ENCODE measurements around the gene LRRC27.
"Not testable (repeated sequence)": the region's sequence is repeated elsewhere in the genome, so short reads cannot be mapped to it uniquely, and the experiment has no call there.

The LRRC27 gene

DNA sequence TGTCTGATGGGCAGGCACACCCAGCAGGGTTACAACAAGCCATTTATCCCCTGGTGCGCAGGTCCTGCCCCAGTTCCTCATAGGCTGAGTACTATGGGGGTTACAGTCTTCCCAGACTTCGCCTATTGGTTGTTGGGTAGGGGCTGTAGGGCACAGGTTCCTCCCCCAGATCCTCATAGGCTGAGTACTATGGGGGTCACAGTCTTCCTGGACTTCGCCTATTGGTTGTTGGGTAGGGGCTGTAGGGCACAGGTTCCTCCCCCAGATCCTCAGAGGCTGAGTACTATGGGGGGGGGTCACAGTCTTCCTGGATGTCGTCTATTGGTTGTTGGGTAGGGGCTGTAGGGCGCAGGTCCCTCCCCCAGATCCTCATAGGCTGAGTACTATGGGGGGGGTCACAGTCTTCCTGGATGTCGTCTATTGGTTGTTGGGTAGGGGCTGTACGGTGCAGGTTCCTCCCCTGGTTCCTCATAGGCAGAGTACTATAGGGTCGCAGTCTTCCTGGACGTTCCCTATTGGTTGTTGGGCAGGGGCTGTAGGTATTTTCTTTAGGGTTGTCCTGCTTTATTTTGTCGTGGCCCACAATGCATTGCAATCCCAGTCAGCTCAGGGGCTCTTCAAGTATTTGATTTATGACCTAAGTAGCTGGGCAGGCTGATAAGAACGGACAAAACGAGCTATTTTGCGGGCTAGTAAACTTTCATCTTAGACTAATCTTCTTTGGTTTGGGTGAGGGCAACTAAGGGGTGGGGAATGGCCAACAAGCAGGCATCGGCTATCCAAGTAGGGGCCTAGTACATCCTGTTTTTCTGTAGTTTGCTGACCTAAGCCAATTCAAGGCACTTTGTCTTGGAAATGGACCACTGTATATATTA, 3.4 kb downstream of the LRRC27 start:
- H3K4me1 Mint-ChIP-seq (ENCODE audit: low read depth), result peaks cover 41% of the 10 kb centered on the region
- H3K27ac Mint-ChIP-seq, result no peak overlapping the region
- no peak overlapping the region for H3K4me3 Mint-ChIP-seq
- no peaks in the 10 kb centered on the region for H3K9me3 Mint-ChIP-seq
- H3K36me3 Mint-ChIP-seq (ENCODE audit: low read depth), result peaks cover 12% of the 10 kb centered on the region
- H3K27me3 Mint-ChIP-seq, result no peaks in the 10 kb centered on the region
- DNase-seq, result no peak

DNA sequence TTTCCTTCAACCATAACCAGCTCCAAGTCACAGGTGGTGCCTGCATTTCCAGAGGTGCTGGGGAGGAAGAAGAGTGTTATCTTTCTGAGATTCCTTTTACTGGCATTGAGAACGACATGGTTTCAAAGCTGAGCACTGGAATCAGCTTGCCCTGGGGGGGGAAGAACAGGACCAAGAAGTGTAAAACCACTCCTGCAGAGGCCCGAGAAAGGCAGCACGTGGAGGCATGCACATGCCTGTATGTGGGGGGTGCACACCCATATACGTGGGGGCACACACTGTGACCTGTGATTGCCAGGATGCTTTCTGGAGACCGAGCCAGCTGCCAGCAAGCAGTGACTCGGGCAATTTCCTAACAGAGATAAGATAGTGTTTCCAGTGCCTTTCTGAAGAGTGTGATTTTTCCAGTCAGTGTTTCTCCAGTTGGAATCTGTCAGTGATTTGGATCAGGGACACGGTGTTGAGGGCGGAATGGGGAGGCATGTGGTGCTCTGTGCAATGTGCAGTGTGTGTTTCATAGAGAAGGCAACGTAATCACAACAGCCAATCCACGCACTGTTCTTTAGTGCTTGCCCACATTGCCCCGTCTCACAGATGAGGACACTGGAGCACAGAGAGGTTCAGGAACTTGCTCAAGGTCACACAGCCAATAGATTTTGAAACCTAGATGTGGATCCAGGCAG, 4.2 kb downstream of the LRRC27 start:
- H3K9me3 Mint-ChIP-seq, result no peaks in the 10 kb centered on the region
- no peak overlapping the region for H3K27ac Mint-ChIP-seq
- no peak for DNase-seq
- peaks cover 7% of the 10 kb centered on the region for H3K36me3 Mint-ChIP-seq (ENCODE audit: low read depth)
- peaks cover 39% of the 10 kb centered on the region for H3K4me1 Mint-ChIP-seq (ENCODE audit: low read depth)
- H3K27me3 Mint-ChIP-seq, result no peaks in the 10 kb centered on the region
- no peak overlapping the region for H3K4me3 Mint-ChIP-seq

DNA sequence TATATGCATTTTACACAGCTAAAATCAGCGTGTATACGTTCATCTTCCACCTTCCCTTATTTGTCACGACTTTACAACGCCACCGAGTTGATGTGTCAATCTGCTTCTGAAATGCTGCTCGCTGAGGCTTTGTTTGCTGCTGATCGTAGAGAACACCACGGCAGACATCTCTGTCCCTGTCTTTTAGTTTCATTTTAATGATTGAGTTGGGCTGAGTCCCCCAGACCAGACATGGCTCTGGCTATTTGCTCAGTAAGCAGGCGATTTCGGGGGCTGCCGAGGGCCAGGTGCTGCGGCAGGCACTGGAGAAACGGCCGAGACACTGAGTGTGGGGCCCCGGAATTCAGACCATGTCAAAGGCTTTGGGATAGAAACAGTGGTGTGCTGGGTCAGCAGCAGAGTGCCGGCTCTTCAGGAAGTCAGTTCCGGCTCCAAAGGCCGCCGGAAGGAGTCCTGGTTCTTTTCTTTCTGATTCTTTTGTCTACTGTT, 5.0 kb downstream of the LRRC27 start:
- peak; percentile 50 for DNase-seq
- H3K9me3 Mint-ChIP-seq, result peaks cover 6% of the 10 kb centered on the region

DNA sequence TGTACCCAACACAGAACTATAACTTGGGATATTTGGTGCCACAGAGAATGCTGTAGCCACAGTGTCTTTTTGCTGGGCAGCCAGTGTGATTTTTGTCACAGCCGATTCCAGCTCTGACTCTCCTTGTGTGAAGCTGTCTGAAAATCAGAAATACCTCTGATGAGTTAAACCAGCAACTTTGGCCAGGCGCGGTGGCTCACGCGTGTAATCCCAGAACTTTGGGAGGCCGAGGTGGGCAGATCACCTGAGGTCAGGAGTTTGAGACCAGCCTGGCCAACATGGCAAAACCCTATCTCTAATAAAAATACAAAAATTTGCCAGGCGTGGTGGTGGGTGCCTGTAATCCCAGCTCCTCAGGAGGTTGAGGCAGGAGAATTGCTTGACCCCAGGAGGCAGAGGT, 5.9 kb downstream of the LRRC27 start:
- DNase-seq, H3K27ac Mint-ChIP-seq, H3K27me3 Mint-ChIP-seq, H3K9me3 Mint-ChIP-seq: not testable (repeated sequence)
- Mint-ChIP-seq H3K36me3 (ENCODE audit: low read depth) (peaks cover 16% of the 10 kb centered on the region), H3K4me3 (peak overlapping the region; percentile 13), H3K4me1 (ENCODE audit: low read depth) (peaks cover 32% of the 10 kb centered on the region)

More for the DNA sequence above, 5.0 kb downstream of the LRRC27 start:
- H3K27me3 Mint-ChIP-seq, result no peaks in the 10 kb centered on the region
- H3K27ac Mint-ChIP-seq, result peak overlapping the region; percentile 20
- peak overlapping the region; percentile 79 for H3K4me3 Mint-ChIP-seq
- peaks cover 11% of the 10 kb centered on the region for H3K36me3 Mint-ChIP-seq (ENCODE audit: low read depth)
- peaks cover 37% of the 10 kb centered on the region for H3K4me1 Mint-ChIP-seq (ENCODE audit: low read depth)

DNA sequence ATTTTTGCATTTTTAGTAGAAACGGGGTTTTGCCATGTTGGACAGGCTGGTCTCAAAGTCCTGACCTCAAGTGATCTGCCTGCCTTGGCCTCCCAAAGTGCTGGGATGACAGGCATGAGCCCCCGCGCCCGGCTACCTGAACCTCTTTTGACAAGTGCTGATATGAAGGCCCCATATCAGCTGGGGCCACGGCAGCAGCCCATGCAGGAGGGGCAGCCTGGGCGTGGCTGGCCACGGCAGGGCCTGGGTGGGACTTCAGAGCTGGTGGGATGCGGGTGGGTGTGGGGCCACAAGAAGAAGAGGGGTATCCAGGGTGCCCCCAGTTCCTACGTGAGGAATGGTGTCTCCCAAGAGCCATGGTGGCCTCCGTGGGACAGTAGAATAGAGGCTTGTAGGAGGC, 6.9 kb downstream of the LRRC27 start:
- H3K27ac Mint-ChIP-seq, result no peak overlapping the region
- H3K4me1 Mint-ChIP-seq (ENCODE audit: low read depth), result peaks cover 21% of the 10 kb centered on the region
- peaks cover 7% of the 10 kb centered on the region for H3K9me3 Mint-ChIP-seq
- DNase-seq, result no peak
- no peak overlapping the region for H3K4me3 Mint-ChIP-seq
- H3K36me3 Mint-ChIP-seq (ENCODE audit: low read depth), result peaks cover 16% of the 10 kb centered on the region
- H3K27me3 Mint-ChIP-seq, result no peaks in the 10 kb centered on the region

DNA sequence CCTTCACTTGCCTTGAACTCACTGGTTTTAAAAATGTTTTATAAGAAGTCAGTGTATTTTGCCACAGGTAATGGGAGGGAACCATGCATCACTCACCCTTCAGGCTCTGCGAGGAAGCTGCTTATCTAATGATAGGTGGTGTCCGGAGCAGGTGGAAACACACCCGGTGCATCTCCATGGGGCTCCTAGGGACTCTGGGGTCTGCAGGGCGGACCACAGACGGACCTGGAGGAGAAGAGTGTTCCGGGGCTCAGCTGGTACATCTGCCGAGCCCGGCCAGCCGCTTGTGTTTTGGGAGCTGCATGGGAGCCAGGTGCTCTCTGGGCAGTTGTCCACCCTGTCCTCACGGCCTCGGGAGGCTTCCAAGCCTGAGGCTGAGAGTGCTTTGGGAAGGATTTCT, 7.3 kb downstream of the LRRC27 start:
- Mint-ChIP-seq H3K27me3 (no peaks in the 10 kb centered on the region), H3K9me3 (peaks cover 7% of the 10 kb centered on the region), H3K27ac (no peak overlapping the region), H3K4me1 (ENCODE audit: low read depth) (peaks cover 19% of the 10 kb centered on the region), H3K4me3 (no peak overlapping the region), H3K36me3 (ENCODE audit: low read depth) (peaks cover 17% of the 10 kb centered on the region)
- DNase-seq, result no peak

DNA sequence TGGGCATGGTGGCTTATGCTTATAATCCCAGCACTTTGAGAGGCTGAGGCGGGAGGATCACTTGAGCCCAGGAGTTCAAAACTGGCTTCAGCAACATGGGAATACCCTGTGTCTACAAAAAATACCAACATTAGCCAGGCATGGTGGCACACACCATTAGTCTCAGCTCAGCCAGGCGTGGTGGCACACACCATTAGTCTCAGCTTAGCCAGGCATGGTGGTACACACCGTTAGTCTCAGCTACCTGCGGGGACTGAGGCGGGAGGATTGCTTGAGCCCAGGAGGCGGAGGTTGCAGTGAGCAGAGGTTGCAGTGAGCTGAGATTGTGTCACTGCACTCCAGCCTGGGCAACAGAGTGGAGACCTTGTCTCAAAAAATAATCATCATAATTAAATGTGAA, 9.0 kb downstream of the LRRC27 start:
- Mint-ChIP-seq H3K4me3 (no peak overlapping the region), H3K4me1 (ENCODE audit: low read depth) (peaks cover 15% of the 10 kb centered on the region), H3K27ac (no peak overlapping the region), H3K9me3 (peaks cover 7% of the 10 kb centered on the region), H3K36me3 (ENCODE audit: low read depth) (peaks cover 30% of the 10 kb centered on the region), H3K27me3 (no peaks in the 10 kb centered on the region)
- no peak for DNase-seq

DNA sequence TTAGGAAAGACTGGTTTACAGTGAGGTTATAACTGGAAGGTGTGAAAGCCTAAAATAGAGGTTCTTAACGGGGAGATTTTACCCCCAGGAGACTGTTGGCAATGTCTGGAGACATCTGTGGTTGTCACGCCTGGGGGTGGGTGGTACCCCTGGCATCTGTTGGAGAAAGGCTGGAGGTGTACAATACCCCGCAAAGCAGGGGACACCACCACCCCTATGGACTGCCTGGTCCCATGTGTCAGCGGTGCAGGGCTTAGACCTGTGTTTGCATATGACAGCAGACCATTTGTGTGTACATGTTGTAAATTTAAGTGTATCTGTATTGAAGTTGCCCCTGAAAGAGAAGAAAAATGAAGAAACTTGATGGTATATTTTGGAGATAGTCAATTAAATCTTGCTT, 9.8 kb downstream of the LRRC27 start:
- Mint-ChIP-seq H3K9me3 (peaks cover 7% of the 10 kb centered on the region), H3K4me3 (no peak overlapping the region), H3K27ac (no peak overlapping the region), H3K27me3 (no peaks in the 10 kb centered on the region), H3K4me1 (ENCODE audit: low read depth) (peaks cover 9% of the 10 kb centered on the region), H3K36me3 (ENCODE audit: low read depth) (peaks cover 30% of the 10 kb centered on the region)
- DNase-seq, result no peak

DNA sequence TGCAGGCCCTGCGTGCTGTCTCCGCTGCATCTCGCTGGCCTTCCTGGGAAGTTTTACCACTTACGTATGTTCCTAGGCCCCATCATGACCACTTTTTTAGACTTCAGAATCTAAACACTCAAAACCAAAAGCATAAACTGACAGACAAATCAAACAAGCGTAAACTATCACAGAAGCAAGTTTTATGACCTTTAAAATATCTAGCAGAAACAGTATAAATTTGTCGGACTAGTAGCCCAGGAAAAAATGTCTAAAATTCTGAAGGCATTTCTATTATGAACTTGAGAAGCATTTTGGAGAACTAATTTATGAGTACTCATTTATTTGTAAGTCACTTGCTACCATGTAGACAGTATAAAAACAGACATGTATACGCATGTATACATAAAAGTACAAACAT, 10.6 kb downstream of the LRRC27 start:
- H3K4me3 Mint-ChIP-seq, result no peak overlapping the region
- no peak for DNase-seq
- peaks cover 1% of the 10 kb centered on the region for H3K4me1 Mint-ChIP-seq (ENCODE audit: low read depth)
- no peak overlapping the region for H3K27ac Mint-ChIP-seq
- H3K36me3 Mint-ChIP-seq (ENCODE audit: low read depth), result peaks cover 30% of the 10 kb centered on the region
- H3K9me3 Mint-ChIP-seq, result peaks cover 7% of the 10 kb centered on the region
- no peaks in the 10 kb centered on the region for H3K27me3 Mint-ChIP-seq

DNA sequence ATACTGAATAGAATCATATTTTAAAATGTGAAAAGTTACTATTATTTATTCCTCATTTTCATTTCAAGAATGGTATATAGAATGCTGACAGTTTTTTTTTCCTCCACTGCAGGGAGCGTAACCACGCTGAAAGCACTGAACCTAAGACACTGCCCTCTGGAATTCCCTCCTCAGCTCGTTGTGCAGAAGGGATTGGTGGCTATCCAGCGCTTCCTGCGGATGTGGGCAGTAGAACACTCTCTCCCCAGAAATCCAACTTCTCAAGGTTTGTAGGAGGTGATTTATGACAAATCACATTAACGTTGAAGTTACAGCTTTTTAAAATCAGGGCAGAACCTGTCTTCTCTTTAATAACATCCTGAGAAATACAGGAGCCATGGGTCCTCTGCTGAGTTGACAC, 12.4 kb downstream of the LRRC27 start:
- peaks cover 7% of the 10 kb centered on the region for H3K9me3 Mint-ChIP-seq
- no peak for DNase-seq
- no peak overlapping the region for H3K4me3 Mint-ChIP-seq
- no peaks in the 10 kb centered on the region for H3K4me1 Mint-ChIP-seq (ENCODE audit: low read depth)
- H3K27ac Mint-ChIP-seq, result no peak overlapping the region
- no peaks in the 10 kb centered on the region for H3K27me3 Mint-ChIP-seq
- peaks cover 29% of the 10 kb centered on the region for H3K36me3 Mint-ChIP-seq (ENCODE audit: low read depth)

DNA sequence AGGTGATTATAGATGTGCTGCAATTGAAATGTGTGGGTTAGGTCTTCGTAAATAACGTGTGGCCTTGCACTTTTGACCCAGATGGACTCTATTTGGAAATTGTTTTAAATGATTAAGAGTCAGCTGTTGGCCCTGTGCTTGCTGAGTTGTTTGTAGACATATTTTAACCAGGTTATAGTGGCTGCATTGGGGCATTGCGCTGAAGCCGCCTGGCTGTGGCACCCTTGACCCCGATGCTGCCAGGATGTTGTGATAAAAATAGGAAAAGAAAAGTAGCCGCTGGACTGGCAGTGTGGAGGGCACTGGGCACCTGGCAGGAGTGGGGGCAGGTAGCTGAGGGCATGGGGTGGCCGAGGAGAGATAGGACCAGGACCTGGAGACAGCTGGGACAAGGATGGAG, 13.4 kb downstream of the LRRC27 start:
- Mint-ChIP-seq H3K4me3 (no peak overlapping the region), H3K36me3 (ENCODE audit: low read depth) (peaks cover 26% of the 10 kb centered on the region), H3K9me3 (peaks cover 7% of the 10 kb centered on the region), H3K4me1 (ENCODE audit: low read depth) (no peaks in the 10 kb centered on the region), H3K27ac (no peak overlapping the region), H3K27me3 (no peaks in the 10 kb centered on the region)
- DNase-seq, result no peak

DNA sequence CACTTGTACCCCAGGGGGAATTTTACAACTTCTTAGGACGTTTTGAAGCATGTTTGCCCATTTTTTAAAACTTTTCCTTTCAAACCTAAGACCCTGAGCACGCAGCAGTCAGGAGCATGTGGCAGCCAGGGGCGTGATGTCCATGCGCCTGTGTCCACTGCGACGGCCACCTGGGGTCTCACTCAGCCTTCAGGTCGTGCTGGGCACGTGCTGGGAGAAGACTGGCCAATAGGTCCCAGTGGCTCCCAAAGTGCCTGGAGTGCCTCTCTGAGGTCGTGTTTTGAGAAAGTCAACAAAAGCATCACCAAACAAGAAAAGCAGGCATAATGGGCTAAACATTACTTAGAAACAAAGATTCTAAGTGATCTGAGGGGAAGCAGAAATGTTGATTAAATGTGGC, 14.8 kb downstream of the LRRC27 start:
- Mint-ChIP-seq H3K27ac (no peak overlapping the region), H3K36me3 (ENCODE audit: low read depth) (peaks cover 21% of the 10 kb centered on the region), H3K4me3 (no peak overlapping the region), H3K27me3 (no peaks in the 10 kb centered on the region), H3K9me3 (peaks cover 2% of the 10 kb centered on the region), H3K4me1 (ENCODE audit: low read depth) (no peaks in the 10 kb centered on the region)
- DNase-seq, result no peak

DNA sequence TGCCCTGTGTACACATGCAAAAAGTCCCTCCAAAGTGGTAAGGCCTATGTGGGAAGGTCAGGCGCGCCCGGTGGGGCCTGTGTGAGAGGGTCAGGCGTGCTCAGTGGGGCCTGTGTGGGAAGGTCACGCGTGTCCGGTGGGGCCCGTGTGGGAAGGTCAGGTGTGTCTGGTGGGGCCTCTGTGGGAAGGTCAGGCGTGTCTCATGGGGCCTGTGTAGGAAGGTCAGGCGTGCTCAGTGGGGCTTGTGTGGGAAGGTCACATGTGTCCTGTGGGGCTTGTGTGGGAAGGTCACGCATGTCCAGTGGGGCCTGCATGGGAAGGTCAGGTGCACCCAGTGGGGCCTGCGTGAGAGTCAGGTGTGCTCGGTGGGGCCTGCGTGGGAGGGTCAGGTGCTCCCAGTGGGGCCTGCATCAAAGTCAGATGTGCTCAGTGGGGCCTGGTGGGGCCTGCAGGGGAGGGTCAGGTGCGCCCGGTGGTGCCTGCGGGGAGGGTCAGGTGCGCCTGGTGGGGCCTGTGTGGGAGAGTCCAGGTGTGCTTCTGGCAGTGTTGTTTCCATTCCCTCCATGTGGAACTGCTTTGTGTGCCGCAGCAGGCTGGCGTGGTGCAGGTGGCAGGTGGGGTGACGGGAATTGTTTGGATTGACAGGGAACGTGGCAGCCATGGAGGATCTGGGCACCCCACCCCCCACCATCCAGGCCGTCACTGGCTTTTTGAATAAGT, 15.4 kb downstream of the LRRC27 start:
- peaks cover 17% of the 10 kb centered on the region for H3K36me3 Mint-ChIP-seq (ENCODE audit: low read depth)

DNA sequence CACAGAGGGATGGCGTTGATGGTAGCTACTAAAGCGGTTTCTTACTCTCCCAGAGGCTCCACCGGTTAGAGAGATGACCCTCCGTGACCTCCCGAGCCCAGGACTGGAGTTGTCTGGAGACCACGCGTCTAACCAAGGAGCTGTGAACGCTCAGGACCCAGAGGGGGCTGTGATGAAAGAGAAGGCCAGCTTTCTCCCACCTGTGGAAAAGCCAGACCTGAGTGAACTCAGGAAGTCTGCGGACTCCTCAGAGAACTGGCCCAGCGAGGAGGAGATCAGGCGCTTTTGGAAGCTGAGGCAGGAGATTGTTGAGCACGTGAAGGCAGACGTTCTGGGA, 15.9 kb downstream of the LRRC27 start:
- Mint-ChIP-seq H3K27ac (no peak overlapping the region), H3K36me3 (ENCODE audit: low read depth) (peaks cover 14% of the 10 kb centered on the region), H3K9me3 (no peaks in the 10 kb centered on the region), H3K27me3 (no peaks in the 10 kb centered on the region), H3K4me3 (no peak overlapping the region), H3K4me1 (ENCODE audit: low read depth) (peaks cover 2% of the 10 kb centered on the region)
- no peak for DNase-seq

More for the DNA sequence above, 15.4 kb downstream of the LRRC27 start:
- no peak overlapping the region for H3K4me3 Mint-ChIP-seq
- H3K4me1 Mint-ChIP-seq (ENCODE audit: low read depth), result no peaks in the 10 kb centered on the region
- H3K27ac Mint-ChIP-seq, result no peak overlapping the region
- no peak for DNase-seq
- H3K27me3 Mint-ChIP-seq, result no peaks in the 10 kb centered on the region
- H3K9me3 Mint-ChIP-seq, result no peaks in the 10 kb centered on the region

DNA sequence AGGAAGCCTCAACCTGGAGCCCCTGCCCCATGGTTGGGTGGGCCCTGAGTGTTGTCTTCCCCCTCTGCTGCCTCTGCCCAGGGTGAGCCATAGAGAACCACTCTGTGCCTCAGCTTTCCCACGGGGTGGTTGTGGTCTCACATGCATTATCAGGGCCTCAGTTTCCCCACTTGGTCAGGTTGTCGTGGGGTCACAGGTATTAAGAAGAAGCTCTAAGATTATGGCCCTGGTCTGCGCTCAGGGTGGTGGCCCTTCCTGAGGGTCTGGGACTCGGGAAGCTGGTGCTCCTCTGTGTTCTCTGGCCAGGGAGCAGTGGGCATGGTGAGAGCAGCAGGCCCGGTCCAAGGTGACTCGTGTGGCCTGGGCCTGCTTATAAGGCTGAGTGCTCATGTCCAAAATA, 17.8 kb downstream of the LRRC27 start:
- Mint-ChIP-seq H3K4me1 (ENCODE audit: low read depth) (peaks cover 2% of the 10 kb centered on the region), H3K27ac (no peak overlapping the region), H3K4me3 (no peak overlapping the region), H3K36me3 (ENCODE audit: low read depth) (peaks cover 8% of the 10 kb centered on the region), H3K9me3 (no peaks in the 10 kb centered on the region), H3K27me3 (no peaks in the 10 kb centered on the region)
- no peak for DNase-seq
